ENCODE results near the gene DGKH.
"Not testable (repeated sequence)": the region's sequence is repeated elsewhere in the genome, so short reads cannot be mapped to it uniquely, and the experiment has no call there.

The DGKH gene

DNA sequence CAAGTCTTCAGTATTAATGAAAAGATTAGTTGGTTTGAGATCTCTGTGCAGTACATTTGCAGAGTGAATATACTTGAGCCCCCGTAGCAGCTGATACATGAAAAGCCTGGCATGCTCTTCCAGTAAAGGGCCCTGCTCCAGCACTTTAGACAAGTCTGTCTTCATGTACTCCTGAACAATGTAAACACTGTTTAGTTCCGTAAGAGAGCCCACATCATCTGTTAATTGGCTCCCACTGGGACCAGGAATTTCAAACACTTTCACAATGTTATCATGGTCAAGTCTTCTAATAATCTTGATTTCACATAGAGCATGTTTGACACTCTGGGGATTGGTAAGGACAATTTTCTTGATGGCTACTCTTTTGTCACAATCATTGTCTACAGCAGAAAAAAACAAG is 22.2 kb downstream of the DGKH start:
- not testable (repeated sequence) for DNase-seq (ENCODE audit: low read depth in 2 of 2)

DNA sequence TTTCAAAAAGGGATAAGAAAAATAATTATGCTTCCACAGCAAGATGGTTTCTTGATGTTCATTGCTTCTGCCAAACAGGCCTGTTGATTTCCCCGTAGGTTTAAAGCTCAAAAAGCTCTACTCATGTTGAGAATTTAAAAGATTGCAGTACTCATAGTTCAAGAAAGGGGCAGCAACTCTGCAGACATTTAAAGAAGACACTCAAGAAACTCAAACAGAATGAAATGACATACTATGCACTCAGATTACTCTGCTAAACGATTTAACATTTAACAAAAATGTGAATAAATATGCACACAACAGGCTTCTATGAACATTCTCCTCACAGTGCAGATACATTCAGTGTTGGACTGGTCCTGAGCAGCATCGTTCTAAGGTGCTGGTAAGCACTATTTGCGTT is 22.7 kb downstream of the DGKH start:
- not testable (repeated sequence) for DNase-seq (ENCODE audit: low read depth in 2 of 2)

DNA sequence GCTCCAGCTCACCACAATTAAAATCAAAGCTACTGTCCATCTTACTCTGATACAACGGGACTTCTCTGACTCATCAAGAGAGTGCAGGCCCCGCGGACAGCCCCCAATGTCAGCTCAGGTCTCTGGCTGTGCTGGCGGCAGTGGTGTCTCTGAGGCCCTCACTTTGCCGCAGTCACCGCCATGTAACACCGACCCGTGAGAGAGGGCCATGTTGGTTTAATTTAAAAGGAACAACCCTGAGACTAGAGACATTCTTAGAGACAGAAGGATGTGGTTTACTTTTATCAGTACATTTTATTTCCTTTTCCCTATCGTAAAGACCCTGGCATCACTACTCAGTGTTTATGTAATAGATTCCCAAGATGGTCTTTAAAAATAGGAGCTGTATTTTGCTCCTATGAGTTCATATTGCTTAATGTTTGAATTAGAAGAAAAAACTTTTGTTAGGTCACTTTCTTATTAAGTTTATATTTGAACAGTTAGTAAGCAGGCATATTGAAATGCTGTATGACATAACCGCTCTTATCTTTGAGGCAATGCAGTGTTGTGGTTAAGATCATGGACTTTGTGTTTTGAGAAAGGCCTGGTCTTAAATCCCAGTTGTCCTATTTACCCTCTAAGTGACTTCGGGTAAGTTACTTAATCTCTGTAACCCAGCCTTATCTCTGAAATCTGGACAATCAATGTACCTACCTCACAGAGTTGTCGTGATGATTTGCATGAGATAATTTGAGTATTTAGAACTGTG is 23.4 kb downstream of the DGKH start:
- no peak for DNase-seq (ENCODE audit: low read depth in 2 of 2)

DNA sequence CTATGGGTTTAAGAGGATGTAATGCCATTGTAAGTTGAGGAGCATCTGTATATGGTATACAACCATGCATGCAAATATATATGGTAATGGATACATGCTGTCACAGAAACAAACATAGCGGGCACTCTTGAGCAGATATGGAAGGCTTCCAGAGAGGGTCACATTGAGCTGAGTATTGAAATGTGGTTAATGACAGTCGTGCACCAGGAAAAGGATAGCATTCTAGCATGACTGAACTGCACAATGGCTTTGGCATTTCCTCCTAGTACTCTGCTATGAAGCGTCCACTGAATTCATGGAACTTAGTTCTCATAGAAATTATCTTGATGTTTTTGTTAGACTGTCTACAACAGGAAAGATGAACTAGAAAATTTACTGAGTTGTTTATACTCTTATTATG is 25.2 kb downstream of the DGKH start:
- no peak for DNase-seq (ENCODE audit: low read depth in 2 of 2)

DNA sequence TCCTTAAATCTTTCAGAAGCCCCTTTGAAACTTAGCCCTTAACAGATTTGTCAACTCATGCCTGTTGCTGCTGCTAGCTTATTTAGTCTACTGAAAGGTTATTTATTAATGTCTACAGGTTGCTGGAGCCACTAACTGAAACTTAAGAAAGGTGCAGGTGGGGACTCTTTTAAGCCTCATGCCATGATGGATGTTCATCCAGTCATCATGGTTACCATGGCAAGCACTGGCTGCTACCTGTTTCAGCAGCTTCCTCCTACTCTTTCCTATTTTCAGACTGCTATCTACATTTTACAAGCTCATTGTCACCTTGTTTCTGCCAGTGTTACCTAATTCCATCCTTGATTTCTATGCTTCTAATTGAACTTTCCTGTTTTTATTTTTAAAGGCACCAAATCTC is 27.1 kb downstream of the DGKH start:
- DNase-seq (ENCODE audit: low read depth in 2 of 2) = no peak

DNA sequence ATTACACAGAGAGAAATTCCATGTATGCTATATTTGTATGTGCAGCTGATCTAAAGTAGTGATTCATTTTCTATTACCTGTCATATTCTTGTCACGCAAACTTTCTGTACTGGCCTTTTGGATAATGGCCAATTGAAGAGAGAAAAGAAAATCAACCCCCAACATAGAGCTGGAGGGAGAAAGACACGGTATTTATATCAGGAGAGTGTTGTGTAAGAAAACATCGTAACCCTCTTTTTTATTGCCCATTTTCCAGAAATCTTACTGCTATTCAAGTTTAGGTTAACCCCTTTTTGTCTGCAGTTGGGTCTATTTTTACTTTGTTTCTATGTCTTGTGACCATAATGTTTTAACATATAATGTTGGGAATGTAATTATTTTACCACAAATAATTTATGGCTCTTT is 27.9 kb downstream of the DGKH start:
- DNase-seq (ENCODE audit: low read depth in 2 of 2) = no peak

DNA sequence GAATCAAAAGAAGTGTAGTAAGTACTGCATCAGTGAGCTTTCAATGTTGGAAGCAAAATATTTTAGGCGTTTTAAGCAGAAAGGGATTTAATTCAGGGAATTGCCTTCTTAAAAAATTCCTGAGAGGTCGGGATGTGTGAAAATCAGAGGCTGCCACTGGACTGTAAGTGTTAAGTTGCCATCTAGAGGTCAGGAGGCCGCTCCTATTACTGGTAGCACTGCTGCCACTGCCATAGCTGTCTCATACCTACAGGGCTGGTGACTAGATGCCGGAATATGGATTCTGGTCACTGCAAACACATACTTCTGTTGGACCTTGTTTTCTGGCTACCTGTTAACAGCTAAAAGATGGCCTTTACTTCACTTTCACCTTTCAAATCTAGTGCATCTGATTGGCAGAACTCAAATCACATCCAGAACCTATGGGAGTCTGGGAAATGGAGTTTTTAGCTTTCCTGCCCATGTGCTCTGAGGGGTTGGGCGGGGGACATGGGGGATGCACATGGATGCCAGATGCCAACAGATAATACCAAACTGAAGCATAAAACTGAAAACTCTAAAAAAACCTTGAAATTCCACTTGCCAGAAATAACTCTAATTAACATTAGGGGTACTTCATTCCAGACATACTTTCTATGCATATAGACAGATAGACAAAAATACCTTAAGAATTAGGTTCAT is 29.8 kb downstream of the DGKH start:
- DNase-seq (ENCODE audit: low read depth in 2 of 2) = no peak

DNA sequence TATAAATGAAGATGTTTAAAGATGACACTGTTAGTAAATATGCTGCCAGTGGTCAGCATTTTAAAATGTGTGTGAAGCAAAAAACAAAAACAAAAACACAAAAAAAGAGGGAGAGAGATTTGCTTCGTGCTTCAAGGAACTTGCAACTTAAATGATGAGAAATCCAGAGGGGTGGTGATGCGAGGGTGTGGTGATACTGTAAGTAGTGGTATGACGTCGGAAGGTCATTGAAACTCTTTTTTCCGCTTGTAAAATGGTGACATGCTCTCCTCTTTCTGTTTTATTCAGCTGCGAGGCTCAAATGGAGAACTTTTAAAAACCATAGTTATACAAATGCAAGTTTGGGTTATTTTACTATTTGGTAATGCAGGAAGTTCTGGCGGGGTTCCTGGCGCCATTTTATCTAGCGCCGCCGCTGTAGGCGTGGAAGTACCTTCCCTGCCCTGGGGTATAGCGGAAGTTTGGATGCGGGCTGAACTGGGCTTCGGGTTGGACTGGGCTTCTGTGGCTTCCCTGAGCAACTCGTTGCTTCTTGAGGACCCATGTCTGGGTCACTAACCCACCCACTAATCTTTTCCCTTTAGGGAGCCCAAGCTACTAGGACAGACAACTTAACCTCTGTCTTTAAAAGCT is 34.8 kb downstream of the DGKH start:
- no peak for DNase-seq (ENCODE audit: low read depth in 2 of 2)

DNA sequence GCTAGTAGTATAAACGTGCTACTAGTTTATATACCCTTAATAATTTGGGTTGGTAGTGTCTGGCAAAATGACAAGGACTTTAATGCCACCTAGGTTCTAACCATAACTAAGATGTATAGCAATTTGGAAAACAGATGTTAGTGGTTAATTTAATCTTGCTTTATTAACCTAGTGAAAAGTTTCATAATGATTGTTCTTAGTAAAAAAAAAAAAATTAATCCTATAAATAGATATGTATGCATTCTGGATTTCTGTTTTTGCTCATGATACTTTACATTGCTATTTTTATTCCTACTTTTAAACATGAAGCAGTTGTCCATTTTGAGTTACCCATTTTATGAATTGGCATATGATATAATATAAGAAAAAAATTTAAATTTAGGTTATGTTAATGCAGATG is 36.3 kb downstream of the DGKH start:
- no peak for DNase-seq (ENCODE audit: low read depth in 2 of 2)

DNA sequence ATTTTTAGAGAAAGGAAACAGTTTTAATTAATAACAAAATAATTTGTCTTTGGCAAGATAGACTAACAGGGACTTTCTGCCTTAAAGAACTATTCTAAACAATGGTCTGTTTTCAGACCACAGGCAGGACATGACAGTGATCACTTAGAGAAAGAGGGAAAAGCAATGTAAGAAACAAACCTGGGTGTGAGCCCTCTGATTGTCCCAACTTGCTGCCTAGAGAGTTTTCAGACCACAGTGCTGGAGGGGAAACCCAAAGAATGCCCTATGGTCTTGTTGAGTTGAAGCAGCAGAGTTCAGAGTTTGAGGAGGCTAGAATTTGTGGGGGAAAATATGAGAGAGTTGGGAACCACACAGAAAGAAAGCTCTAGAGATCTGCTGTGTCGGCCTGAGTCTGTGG is 38.1 kb downstream of the DGKH start:
- no peak for DNase-seq (ENCODE audit: low read depth in 2 of 2)

DNA sequence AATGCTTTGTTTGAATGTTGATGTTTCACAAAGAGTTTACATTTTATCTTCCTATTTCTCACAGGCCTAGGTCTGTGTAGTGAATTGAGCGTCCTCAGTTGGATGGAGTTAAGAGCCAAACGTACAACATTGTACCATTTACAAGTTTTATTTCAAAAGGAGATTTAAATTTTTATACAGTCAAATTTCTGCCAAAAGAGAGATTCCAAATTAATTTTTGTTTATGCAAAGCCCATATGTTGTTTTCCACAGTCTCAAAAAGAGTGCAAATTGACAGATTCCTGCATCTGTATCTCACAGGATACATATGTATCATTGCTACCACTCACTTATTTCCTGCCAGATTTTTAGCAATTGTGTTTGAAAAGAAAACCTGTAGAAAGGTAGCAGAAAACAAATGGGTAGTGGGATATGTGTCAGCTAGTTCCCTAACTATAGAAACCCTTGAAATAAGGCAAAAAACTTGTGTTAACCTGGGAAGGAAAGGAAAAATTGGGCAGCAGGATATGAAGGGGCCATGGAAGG is 46.1 kb downstream of the DGKH start:
- DNase-seq (ENCODE audit: low read depth in 2 of 2) = no peak

DNA sequence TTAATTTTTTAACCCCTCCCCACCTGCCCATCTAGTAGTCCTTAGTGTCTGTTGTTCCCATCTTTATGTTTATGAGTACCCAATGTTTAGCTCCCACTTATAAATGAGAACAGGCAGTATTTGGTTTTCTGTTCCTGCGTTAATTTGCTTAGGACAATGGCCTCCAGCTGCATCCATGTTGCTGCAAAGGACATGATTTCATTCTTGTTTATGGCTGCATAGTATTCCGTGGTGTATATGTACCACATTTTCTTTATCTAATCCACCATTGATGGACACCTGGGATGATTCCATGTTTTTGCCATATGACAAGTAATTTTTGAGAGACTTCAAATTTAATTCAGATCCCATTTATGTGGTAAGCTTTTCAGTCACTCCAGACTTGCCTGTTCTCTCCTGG is 47.8 kb downstream of the DGKH start:
- not testable (repeated sequence) for DNase-seq (ENCODE audit: low read depth in 2 of 2)

DNA sequence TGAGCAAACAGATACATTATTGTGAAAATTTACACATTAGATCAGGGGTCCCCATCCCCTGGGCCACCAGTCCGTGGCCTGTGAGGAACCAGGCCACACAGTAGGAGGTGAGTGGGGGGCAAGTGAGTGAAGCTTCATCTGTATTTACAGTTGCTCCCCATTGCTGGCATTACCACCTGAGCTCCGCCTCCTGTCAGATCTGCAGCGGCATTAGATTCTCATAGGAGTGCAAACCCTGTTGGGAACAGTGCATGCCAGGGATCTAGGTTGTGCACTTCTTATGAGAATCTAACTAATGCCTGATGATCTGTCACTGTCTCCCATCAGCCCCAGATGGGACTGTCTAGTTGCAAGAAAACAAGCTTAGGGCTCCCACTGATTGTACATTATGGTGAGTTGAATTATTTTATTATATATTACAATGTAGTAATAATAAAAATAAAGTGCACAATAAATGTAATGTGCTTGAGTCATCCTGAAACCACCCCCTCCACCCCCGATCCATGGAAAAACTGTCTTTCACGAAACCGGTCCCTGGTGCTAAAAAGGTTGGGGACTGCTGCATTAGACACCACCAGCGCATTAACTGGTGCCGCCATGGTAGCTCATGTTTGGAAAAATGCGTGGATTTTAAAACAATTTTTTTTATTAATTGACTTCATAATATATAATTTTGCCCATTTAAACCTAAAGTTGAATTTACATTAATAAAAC is 51.7 kb downstream of the DGKH start:
- DNase-seq (ENCODE audit: low read depth in 2 of 2) = no peak

DNA sequence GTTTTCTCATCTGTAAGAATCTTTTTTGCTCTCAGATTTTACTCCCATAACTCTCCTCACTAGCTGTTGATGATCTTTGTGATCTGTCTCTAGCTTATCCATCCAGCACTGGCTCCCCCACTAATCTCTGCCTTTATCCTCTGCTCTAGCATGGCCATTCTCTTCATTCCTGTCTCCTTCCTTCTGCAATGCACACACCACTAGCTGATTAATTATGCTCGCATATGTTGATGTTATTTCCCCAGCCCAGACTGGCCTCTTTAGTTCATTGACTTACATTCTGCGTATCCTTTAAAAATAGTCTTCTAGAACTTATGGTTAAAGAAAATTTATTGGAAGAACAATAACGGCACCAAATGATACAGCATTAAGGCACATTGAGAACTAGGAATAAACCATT is 52.5 kb downstream of the DGKH start:
- no peak for DNase-seq (ENCODE audit: low read depth in 2 of 2)

DNA sequence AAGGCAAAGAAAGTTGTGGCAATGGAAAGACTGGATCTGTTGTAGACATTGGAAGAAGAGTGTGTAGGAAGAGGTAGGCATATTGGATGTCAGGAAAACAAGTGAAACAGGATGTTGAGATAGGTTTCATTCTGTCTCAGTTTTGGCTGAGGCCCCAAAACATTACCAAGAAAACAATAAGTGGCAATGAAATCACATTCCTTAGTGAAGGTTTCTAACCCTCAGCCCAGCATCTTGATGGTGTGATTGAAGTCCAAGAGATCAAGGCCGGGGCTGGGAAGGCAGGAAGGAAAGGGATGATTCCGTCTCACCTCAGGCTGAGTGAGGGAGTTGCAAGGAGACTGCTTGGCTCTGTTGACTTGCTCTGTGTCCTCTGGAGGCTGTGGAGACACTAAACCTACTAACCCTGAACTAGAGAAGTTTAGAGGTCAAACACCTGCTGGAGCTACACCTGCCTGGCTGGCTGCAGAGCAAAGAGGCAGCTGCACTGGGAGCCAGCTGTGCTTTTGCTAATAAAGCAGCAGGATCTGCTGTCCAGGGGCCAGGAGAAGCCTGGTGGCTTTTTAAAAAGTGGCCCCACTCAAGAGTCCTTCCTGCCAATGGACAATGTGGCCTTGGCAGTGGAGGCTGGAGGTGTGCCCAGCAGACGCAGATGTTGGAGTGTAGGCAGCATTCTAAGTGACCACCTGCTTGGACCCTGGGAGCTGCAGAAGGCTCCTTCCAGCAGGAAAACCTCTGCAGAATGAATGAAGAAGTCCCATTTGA is 53.6 kb downstream of the DGKH start:
- no peak for DNase-seq (ENCODE audit: low read depth in 2 of 2)

DNA sequence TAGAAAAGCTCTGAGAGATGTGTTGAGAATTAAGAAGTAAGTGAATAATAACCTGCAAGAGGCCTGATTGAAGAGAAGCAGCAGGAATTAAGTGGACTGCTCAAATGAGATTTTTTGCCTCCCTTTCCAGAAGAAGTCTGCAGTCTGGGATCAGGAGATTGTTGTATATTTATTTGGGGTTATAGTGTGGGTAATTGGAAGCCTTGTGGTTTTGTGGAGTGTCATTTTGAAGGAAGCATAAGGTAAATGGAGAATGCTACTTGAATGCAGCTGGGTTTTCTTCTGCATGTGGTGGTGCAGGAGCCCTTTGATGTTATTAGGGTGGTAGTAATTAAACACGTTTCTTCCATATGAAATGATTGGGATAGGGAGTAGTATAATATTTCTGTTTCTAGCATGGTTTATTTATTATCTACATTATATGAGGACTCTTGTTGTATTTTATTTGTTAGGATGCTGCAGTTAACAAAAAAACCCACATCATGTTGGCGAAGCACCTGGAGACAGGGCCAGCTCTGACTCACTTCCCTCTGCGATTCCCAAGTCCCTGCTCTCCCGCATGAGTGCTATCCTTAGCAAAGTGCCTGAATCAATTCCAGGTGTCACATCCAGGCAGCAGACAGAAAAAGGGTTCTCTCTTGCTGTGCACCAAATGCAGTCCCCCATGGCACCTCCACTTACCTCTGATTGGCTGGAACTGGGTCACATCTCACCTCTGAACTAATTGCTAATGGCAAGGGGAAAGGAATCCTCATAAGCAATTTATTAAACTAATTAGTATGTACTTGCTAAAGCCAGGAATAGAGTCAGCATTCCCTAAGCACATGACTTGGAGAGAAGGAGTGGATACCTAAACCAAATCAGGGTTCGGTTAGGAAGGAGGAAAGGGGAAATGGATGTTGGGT is 54.8 kb downstream of the DGKH start:
- DNase-seq (ENCODE audit: low read depth in 2 of 2) = no peak

DNA sequence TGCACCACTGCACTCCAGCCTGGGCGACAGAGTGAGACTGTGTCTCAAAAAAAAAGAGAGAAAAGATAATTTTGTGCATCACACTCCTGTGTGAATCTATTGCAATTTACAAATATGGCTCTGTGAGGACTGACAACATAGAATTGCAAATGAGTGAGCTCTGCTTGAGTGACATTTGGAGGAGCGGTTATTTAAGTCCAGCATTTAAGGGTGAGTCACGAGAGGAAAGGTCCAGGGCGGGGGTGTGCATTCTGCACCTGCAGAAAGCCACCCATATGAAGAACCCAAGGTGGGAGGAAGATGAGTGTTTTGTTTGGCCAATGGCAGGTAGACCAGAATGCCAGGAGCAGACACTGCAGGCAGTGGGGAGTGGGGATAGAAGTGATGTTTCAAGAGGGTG is 58.5 kb downstream of the DGKH start:
- DNase-seq (ENCODE audit: low read depth in 2 of 2) = no peak

DNA sequence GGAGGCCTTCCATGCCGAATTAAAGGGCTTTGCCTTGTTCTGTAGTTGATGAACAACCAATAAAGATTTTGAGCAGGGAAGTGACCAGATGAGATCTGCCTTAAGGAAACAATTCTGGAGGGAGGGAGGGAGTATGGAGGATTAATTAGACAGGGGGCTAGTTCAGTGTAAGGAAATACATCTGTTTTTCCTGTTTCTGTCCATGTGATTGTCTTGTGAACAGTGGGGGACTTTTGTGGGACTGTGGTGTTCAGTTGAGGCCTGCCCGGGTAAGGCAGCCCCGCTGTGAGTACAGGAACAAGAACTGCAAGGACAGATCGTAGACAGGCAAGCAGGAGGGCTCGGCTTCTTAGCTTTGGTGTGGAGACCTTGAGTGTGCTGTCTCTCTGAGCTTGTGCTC is 59.0 kb downstream of the DGKH start:
- DNase-seq (ENCODE audit: low read depth in 2 of 2) = no peak

DNA sequence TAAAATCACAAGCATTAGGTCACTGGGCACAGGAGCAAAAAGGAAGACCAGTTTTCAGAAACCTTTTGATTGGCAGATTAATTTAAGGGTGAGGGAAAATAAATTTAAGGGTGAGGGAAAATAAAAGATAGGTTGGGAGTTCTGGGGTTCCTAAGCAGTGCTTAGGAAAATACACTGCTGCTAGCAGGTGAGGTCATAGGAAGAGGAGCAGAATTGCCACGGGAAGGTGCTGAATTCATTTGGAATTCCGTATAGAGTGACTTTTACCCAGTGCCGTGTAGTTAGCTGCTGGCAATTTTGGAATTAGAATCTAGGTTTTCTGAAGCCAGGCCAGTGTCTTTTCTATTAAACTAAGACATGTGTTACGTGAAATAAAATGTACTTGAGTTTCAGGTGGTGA is 59.8 kb downstream of the DGKH start:
- DNase-seq (ENCODE audit: low read depth in 2 of 2) = no peak

DNA sequence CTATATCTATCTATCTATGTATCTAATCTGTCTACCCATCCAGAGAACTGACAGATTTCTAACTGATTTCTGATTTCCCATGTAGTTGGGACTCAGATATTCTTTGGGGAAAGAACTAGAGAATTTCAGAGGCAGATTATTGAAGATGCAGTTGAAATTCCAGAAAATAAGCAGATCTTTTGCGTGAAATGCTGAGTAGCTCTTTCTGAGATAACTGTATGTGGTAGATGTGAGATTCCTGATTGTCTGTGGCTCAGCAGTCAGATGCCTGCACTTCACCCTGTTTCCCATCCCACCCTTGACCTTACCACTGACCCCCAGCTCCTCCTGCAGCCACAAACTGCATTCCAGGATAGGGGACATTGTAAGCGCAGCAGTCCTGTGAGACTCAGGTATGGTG is 61.5 kb downstream of the DGKH start:
- no peak for DNase-seq (ENCODE audit: low read depth in 2 of 2)

Measured in stimulated activated CD8-positive, alpha-beta memory T cell treated with anti-CD3 and anti-CD28 coated beads, Interleukin-15, amount 100 ng/mL, for 4 hours (primary cell).